K562 (cell line): Measurements from ENCODE around the gene TAF8. TPM values are rescaled to one million over a fixed set of nuclear protein-coding genes. Genes with fewer than 3 reads are reported as not detected.

ENCODE experiments used
- ARID3A ChIP-seq: IDR thresholded peaks from 2 replicates; pipeline ENCODE4 v1.6.1; 2012; ENCODE audit warnings: low read depth, low read length, improper control_type of control experiment, borderline replicate concordance
- CBX8 ChIP-seq: fragments of 200-600 bp; sonication (generic); IDR thresholded peaks from 2 replicates; pipeline ENCODE4 v1.6.1; 2012; ENCODE audit warnings: borderline replicate concordance, mixed run types, low read depth, mild to moderate bottlenecking, moderate library complexity, mixed read lengths, low read length, control low read depth, inconsistent platforms; ENCODE audit not compliant: poor library complexity, severe bottlenecking; ENCODE audit errors: extremely low read depth
- E2F8 ChIP-seq: fragments of 450-650 bp; IDR thresholded peaks from 2 replicates; pipeline ENCODE4 v1.7.1; 2018; ENCODE audit warnings: mild to moderate bottlenecking, low read depth; ENCODE audit not compliant: partially characterized antibody
- ELF1 ChIP-seq: fragments of 200-800 bp; sonication (Bioruptor generic); IDR thresholded peaks from 2 replicates; pipeline ENCODE4 v1.6.1; 2016; ENCODE audit warnings: missing genetic modification characterization, missing compliant biosample characterization
- NFATC3 ChIP-seq: fragments of 450-650 bp; IDR thresholded peaks from 2 replicates; pipeline ENCODE4 v1.6.1; 2017; ENCODE audit warnings: mild to moderate bottlenecking
- NFE2L1 ChIP-seq: fragments of 450-650 bp; IDR thresholded peaks from 2 replicates; pipeline ENCODE4 v1.6.1; 2016; ENCODE audit warnings: missing genetic modification characterization, low read depth, mild to moderate bottlenecking, missing compliant biosample characterization, moderate library complexity, borderline replicate concordance
- NFIX ChIP-seq: fragments of 250-450 bp; sonication (Bioruptor Pico); IDR thresholded peaks from 2 replicates; pipeline ENCODE4 v1.4.0; 2020; ENCODE audit warnings: low read depth, mild to moderate bottlenecking, moderate library complexity
- SRSF1 ChIP-seq: fragments of 200-400 bp; formaldehyde crosslinking; IDR thresholded peaks from 2 replicates; pipeline ENCODE4 v1.6.1; 2017; ENCODE audit warnings: mild to moderate bottlenecking, low read depth, low read length, moderate library complexity
- TEAD2 ChIP-seq: fragments of 450-650 bp; IDR thresholded peaks from 2 replicates; pipeline ENCODE4 v1.6.1; 2016; ENCODE audit warnings: missing genetic modification characterization, control low read depth, missing compliant biosample characterization
- THRA ChIP-seq: fragments of 450-650 bp; IDR thresholded peaks from 2 replicates; pipeline ENCODE4 v1.6.1; 2017; ENCODE audit warnings: mild to moderate bottlenecking, moderate library complexity
- XRCC3 ChIP-seq: fragments of 450-650 bp; IDR thresholded peaks from 2 replicates; pipeline ENCODE4 v1.6.1; 2017; ENCODE audit warnings: mild to moderate bottlenecking, moderate library complexity
- ZBTB5 ChIP-seq: fragments of 450-650 bp; IDR thresholded peaks from 2 replicates; pipeline ENCODE4 v1.6.1; 2017; ENCODE audit warnings: antibody characterized with exemption
- ZFPM2 ChIP-seq: fragments of 250-450 bp; sonication (Bioruptor Pico); IDR thresholded peaks from 2 replicates; pipeline ENCODE4 v1.5.1; 2022; ENCODE audit warnings: mild to moderate bottlenecking
- ZNF41 ChIP-seq: fragments of 250-450 bp; sonication (Bioruptor Pico); conservative IDR thresholded peaks from 2 replicates; pipeline ENCODE4 v1.4.0; 2020; ENCODE audit warnings: mild to moderate bottlenecking
- polyA plus RNA-seq, 8 experiments: library from polyadenylated mRNA; depleted of rRNA in 4 of 8; stranded (reverse) in 5 of 8; unstranded in 3 of 8; fragments of >200 nt; fragmentation: Nextera tagmentation in 2 of 8; fragmentation: Illumina TruSeq in 1 of 8; extraction: Ambion mirVana in 2 of 8; extraction: Trizol in 1 of 8; gene quantifications; 2 replicates each; pipeline versions ENCODE4 v1.2.1 to v1.2.3, GENCODE V29; 2011 to 2014; ENCODE audit warnings: inconsistent platforms in 1 of 8, missing spikeins in 1 of 8
- total RNA-seq, 7 experiments: library from RNA; depleted of rRNA in 6 of 7; stranded (reverse); fragments of >200 nt in 6 of 7; fragmentation: Illumina TruSeq in 2 of 7; extraction: Trizol in 2 of 7; gene quantifications; 2 replicates each; pipeline versions ENCODE4 v1.2.1 to v1.2.3, GENCODE V29; 2011 to 2021; ENCODE audit warnings: low replicate concordance in 1 of 7

Gene TAF8
- total and polyA plus RNA-seq, 9 of the 15 experiments (the other 6 are each of a cell fraction or from before 2014, with no cell fraction given): 29.4 to 84.0 (median 52.6) TPM

- TF ChIP-seq E2F8 (no peak), CBX8 (no peak), THRA (no peak), ZFPM2 (CRISPR knock-in tag) (no peak), NFIX (CRISPR knock-in tag) (no peak), NFATC3 (no peak; the same call in 1 of the 2 replicates), NFE2L1 (tag) (no peak), ARID3A (no peak), SRSF1 (no peak), ELF1 (no peak), XRCC3 (no peak), TEAD2 (no peak), ZBTB5 (peak; percentile 100), ZNF41 (peak; percentile 82)
These were observed 33.2 kb upstream of the TAF8 start (continued) for GRCh38 chr6:42017021-42017643.
